Activated naive CD4-positive, alpha-beta T cell treated with anti-CD3 and anti-CD28 coated beads for 36 hours (primary cell): ENCODE measurements around the gene IL12B. TPM values are rescaled to one million over a fixed set of nuclear protein-coding genes. Genes with fewer than 3 reads are reported as not detected.

Experiments
- CTCF ChIA-PET: fragments of 350-600 bp; sonication (Branson Sonifier 250); formaldehyde crosslinking; loops from one replicate; lab custom pipeline; 2021; ENCODE audit warnings: antibody characterized with exemption; lab: Charles Lee
- DNase-seq: peaks from one replicate; pipeline ENCODE4 v3.0.0-alpha.2; 2020
- H3K27ac Mint-ChIP-seq: one replicate; pipeline ENCODE4 v1.8.0; 2021; ENCODE audit warnings: mild to moderate bottlenecking, mixed read lengths
- H3K27me3 Mint-ChIP-seq: one replicate; pipeline ENCODE4 v1.8.0; 2021; ENCODE audit warnings: low read depth, mixed read lengths
- H3K36me3 Mint-ChIP-seq: one replicate; pipeline ENCODE4 v1.8.0; 2021; ENCODE audit warnings: low read depth, mixed read lengths
- H3K4me1 Mint-ChIP-seq: one replicate; pipeline ENCODE4 v1.8.0; 2021; ENCODE audit warnings: low read depth, mixed read lengths
- H3K4me3 Mint-ChIP-seq: one replicate; pipeline ENCODE4 v1.8.0; 2021; ENCODE audit warnings: mild to moderate bottlenecking, moderate library complexity, mixed read lengths
- H3K9me3 Mint-ChIP-seq: one replicate; pipeline ENCODE4 v1.8.0; 2021; ENCODE audit warnings: mixed read lengths
- intact Hi-C: fragments of 100-400 bp; cut with micrococcal nuclease; formaldehyde crosslinking; loops from one replicate; pipeline ENCODE4 v1.15.1; 2023
- total RNA-seq, 2 experiments: library from RNA; stranded (reverse); gene quantifications; one replicate each; pipeline ENCODE4 v1.2.3, GENCODE V29; 2021

IL12B gene
- total RNA-seq, 2 experiments from 2014 or later, result not detected

DNA sequence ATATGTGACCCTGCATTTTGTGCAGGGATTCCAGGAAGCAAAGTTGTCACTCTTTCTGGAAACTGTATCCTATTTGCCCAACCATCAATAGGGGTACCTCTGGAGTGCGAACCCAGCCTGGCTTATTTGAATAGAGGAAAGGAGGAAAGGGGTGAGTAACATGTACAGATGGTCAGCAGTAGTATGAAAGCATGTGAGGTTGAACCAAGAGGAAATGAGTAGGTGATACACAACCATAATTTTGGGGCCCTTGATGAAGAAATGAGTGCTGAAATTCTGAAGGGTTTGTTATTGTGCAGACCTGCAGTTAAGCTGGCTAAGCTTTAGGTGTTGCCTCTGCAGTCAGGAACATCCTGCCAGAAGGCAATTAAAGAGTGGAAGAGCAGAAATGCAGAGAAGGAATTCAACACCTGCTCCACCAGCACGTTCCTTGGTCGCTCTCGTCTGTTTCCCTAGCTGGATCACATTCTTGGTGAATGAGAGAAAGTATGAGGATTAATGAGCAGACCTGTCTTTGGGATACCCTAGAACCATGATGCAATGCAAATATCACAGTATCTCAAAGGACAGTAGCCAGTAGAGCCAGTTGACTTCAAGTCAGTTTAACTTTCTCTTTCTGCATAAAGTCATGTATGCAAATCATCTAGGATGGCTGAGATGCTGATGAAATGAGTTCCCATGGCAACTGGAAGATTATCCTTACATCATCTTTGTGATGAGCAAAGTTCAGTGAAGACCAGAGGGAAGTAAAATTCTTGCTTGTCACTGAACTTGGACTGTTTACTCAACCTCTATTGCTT lies 13.2 kb upstream of the IL12B start:
- Mint-ChIP-seq H3K36me3 (peaks cover 1% of the 10 kb centered on the region), H3K4me1 (peaks cover 17% of the 10 kb centered on the region), H3K4me3 (no peak overlapping the region), H3K9me3 (peaks cover 8% of the 10 kb centered on the region), H3K27ac (no peak overlapping the region), H3K27me3 (no peaks in the 10 kb centered on the region)
- intact Hi-C loops, result no loop called here
- no peak for DNase-seq
- CTCF ChIA-PET, result no interaction called here

DNA sequence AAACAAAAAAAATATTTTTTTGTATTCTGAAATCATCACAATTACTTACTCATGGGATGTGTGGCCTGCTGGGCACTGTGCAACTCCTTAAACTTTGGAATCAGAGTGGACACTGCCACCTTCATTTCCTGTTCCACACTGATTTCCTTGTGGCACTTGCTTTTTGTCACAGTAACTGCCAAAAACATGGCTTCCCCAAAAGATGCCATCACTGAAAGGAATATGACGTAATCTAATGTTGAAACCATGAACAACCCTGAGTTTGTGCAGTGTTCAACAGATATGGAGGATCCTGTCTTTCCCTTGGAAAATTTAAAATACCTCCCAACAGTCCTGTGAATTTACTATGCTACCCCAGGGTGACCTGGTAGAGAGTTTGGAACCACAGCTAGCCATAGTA lies 12.6 kb upstream of the IL12B start:
- no peak overlapping the region for H3K27ac Mint-ChIP-seq
- H3K4me1 Mint-ChIP-seq, result peaks cover 24% of the 10 kb centered on the region
- DNase-seq, result no peak
- intact Hi-C loops, result no loop called here
- H3K36me3 Mint-ChIP-seq, result peaks cover 1% of the 10 kb centered on the region
- CTCF ChIA-PET, result no interaction called here
- H3K4me3 Mint-ChIP-seq, result no peak overlapping the region
- peaks cover 8% of the 10 kb centered on the region for H3K9me3 Mint-ChIP-seq
- no peaks in the 10 kb centered on the region for H3K27me3 Mint-ChIP-seq

DNA sequence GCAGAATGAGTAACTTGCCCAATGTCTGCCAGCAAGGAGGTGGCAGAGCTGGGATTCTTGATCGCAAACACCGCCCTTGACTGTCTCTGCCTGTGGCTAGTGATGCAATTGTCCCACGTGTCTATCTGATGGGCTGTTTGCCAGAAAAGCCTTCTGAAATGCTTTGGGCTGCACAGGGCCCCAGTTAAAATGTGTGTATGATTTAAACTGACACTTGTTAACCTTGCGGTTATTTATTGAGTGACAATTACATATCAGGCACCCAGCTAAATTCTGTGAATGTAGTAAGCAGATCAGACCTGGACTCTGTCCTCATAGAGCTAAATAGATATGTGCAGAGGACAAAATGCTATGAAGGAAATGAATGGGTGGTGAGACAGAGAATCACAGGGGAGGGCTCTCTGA lies 11.6 kb upstream of the IL12B start:
- no peaks in the 10 kb centered on the region for H3K27me3 Mint-ChIP-seq
- DNase-seq, result peak; percentile 15
- peaks cover 8% of the 10 kb centered on the region for H3K9me3 Mint-ChIP-seq
- H3K4me1 Mint-ChIP-seq, result peaks cover 33% of the 10 kb centered on the region
- CTCF ChIA-PET, result interaction anchor here (1.2 kb wide), 1 partner anchor 9 kb away, joined by 3 read pairs; no protein-coding TSS in a partner anchor
- intact Hi-C loops, result no loop called here
- H3K4me3 Mint-ChIP-seq, result no peak overlapping the region
- no peak overlapping the region for H3K27ac Mint-ChIP-seq
- H3K36me3 Mint-ChIP-seq, result peaks cover 1% of the 10 kb centered on the region

DNA sequence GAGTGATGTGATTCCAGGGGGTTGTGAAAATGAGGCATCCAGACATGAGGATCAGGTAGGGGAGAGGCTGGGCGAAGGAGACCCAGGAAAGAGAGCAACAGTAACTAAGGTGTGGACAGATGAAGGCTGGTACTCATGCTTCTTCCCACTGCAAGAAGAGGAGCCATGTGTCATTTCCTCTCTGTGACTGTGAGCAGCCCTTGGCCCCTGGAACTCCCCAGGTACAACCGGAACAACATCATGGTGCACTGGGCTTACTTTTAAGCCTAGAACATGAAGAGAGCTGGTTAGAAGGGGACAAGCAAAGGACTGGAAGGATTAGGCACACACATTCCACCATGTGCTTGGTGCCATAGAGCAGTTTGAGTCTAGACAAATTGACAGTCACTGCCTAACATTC lies 10.9 kb upstream of the IL12B start:
- intact Hi-C loops, result no loop called here
- Mint-ChIP-seq H3K4me1 (peaks cover 39% of the 10 kb centered on the region), H3K36me3 (peaks cover 1% of the 10 kb centered on the region), H3K4me3 (no peak overlapping the region), H3K27ac (no peak overlapping the region), H3K9me3 (peaks cover 8% of the 10 kb centered on the region), H3K27me3 (no peaks in the 10 kb centered on the region)
- DNase-seq, result peak; percentile 22
- CTCF ChIA-PET, result interaction anchor here (1.2 to 1.5 kb wide), 2 partner anchors 9 to 18 kb away, joined by 3 to 7 read pairs; no protein-coding TSS in a partner anchor

DNA sequence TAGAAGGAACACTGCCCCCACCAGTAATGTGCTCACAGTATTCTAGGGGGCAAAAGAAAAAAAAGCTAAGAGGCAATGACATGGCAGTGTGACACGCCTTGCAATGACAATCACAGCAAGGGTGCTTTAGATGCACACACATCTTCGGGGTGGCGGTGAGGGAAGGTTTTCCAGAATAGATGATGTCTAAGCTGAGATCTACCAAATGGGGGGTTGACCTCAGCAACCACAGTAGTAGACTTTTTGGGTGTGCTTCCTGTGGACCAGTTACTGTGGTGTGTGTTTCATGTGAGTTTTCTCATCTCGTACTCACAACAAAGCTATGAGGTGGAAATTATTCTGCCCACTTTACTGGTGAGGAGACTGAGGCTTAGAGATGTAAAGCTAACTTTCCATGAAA lies 10.2 kb upstream of the IL12B start:
- intact Hi-C loops, result no loop called here
- Mint-ChIP-seq H3K27ac (no peak overlapping the region), H3K4me1 (peaks cover 39% of the 10 kb centered on the region), H3K9me3 (peaks cover 8% of the 10 kb centered on the region), H3K4me3 (no peak overlapping the region), H3K36me3 (peaks cover 1% of the 10 kb centered on the region), H3K27me3 (no peaks in the 10 kb centered on the region)
- CTCF ChIA-PET, result interaction anchor here (0.7 to 1.5 kb wide), 2 partner anchors 18 to 57 kb away, joined by 3 to 7 read pairs; no protein-coding TSS in a partner anchor
- DNase-seq, result no peak

DNA sequence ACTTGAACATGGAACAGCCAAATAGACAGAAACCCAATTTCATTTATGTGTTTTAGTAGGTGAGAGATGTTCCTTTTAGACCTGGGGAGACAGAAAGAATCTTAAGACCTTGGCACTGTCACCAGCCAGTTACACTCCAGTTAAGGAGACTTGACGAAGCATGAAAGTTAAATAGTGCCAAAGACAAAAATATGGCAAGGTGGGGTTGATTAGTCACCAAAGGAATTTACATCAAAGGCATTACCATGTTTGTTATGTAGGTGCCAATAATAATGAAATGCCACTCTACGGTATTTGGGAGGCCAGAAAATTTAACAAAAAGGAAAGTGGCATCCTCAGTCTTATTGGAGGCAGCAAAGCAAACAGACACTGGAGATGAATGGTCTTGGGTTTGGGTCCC lies 9.2 kb upstream of the IL12B start:
- peaks cover 1% of the 10 kb centered on the region for H3K36me3 Mint-ChIP-seq
- no peak overlapping the region for H3K27ac Mint-ChIP-seq
- H3K4me3 Mint-ChIP-seq, result no peak overlapping the region
- CTCF ChIA-PET, result no interaction called here
- H3K27me3 Mint-ChIP-seq, result no peaks in the 10 kb centered on the region
- peaks cover 39% of the 10 kb centered on the region for H3K4me1 Mint-ChIP-seq
- DNase-seq, result no peak
- intact Hi-C loops, result loop anchor here (5.0 kb wide), 1 partner anchor 88 kb away; no protein-coding TSS in a partner anchor
- peaks cover 4% of the 10 kb centered on the region for H3K9me3 Mint-ChIP-seq

DNA sequence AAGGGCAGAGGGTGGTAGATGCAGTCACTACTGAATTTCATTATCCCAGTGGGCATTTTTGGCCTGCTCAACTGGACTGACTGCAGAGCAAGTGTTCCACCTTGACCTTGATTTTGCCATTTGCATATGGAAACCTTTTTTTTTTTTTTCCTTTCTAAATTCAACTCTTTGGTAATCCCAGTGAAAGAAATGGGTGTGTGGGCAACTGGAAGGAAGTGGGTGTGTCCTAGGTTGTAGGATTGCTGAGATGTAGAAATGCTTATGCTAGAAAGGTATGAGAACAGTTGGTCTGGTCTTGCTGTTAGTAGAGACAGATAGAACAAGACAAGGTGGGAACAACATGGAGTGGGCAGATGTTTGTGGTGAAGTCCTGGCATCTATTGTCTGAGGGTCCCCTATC lies 7.8 kb upstream of the IL12B start:
- intact Hi-C loops, result loop anchor here (5.0 kb wide), 1 partner anchor 89 kb away; no protein-coding TSS in a partner anchor
- peaks cover 39% of the 10 kb centered on the region for H3K4me1 Mint-ChIP-seq
- no peaks in the 10 kb centered on the region for H3K36me3 Mint-ChIP-seq
- no peaks in the 10 kb centered on the region for H3K9me3 Mint-ChIP-seq
- H3K27me3 Mint-ChIP-seq, result no peaks in the 10 kb centered on the region
- H3K4me3 Mint-ChIP-seq, result no peak overlapping the region
- no peak for DNase-seq
- CTCF ChIA-PET, result no interaction called here
- H3K27ac Mint-ChIP-seq, result no peak overlapping the region

DNA sequence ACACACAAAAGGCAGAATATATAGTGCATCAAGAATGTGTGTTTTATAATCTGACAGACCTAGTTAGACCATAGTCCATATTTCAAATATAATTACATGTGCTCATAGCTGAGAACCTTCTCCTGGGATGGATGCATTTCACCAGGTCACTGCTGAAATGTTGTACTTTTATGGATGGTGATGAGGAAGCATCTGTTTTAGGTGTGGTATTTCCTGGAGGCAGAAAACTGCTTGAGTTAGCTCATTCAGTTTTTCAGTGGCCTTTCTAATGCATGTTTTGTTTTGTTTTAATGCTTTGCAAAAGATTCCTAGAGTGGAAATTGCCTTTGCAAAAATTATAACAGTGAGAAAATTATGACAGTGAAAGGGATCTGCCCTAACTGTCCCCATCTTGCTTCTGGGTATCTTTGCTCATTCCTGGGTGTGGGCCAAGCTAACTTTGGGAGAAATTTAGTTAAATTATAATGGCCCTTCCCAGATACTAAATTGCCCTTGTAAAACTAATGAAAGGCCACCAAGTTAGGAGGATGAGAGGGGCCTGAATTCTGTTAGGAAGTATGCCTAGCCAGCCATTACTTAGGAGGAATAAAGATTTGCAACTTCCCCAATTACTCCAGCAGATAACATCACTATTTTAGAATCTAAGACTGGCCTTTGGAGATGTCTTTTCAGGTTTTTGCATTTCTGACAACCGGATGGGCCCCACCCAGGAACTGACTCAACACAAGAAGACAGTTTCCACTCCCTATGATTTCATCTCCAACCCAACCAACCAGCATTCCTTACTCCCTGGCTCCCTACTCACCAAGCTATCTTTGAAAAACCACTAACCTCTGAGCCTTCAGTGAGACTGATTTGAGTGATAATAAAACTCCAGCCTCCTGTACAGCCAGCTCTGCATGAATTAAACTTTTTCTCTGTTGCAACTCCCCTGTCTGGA lies 7.0 kb upstream of the IL12B start:
- Mint-ChIP-seq H3K4me3 (no peak overlapping the region), H3K27me3 (no peaks in the 10 kb centered on the region), H3K4me1 (peaks cover 39% of the 10 kb centered on the region), H3K27ac (no peak overlapping the region), H3K9me3 (no peaks in the 10 kb centered on the region), H3K36me3 (no peaks in the 10 kb centered on the region)
- intact Hi-C loops, result loop anchor here (1.0 to 5.0 kb wide), 3 partner anchors 73 to 119 kb away; no protein-coding TSS in a partner anchor
- peak; percentile 64 for DNase-seq
- CTCF ChIA-PET, result interaction anchor here (0.9 kb wide), 1 partner anchor 577 kb away, joined by 3 read pairs; no protein-coding TSS in a partner anchor

DNA sequence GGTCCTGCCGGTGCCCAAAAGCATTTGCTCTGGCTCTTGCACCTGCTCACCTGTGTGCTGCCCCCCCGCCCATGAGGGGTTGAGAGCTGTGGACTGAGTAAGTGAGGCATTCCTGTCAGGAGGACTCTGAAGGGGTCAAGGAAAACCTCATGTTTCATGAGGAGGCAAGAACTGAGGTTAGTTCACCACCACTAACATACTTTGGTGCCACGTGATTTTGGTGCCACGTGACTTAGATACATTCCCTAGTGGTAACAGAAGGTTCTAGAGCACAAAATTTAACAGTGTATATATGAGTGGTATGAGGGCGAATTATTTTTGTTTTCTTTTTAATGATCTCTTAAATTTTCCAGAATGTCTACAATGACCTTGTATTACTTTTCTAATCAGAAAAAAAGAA lies 6.3 kb upstream of the IL12B start:
- Mint-ChIP-seq H3K4me1 (peaks cover 38% of the 10 kb centered on the region), H3K36me3 (no peaks in the 10 kb centered on the region), H3K27me3 (no peaks in the 10 kb centered on the region), H3K27ac (no peak overlapping the region), H3K4me3 (no peak overlapping the region), H3K9me3 (no peaks in the 10 kb centered on the region)
- CTCF ChIA-PET, result interaction anchor here (0.9 kb wide), 1 partner anchor 578 kb away, joined by 3 read pairs; no protein-coding TSS in a partner anchor
- intact Hi-C loops, result loop anchor here (5.0 kb wide), 1 partner anchor 91 kb away; no protein-coding TSS in a partner anchor
- DNase-seq, result no peak

DNA sequence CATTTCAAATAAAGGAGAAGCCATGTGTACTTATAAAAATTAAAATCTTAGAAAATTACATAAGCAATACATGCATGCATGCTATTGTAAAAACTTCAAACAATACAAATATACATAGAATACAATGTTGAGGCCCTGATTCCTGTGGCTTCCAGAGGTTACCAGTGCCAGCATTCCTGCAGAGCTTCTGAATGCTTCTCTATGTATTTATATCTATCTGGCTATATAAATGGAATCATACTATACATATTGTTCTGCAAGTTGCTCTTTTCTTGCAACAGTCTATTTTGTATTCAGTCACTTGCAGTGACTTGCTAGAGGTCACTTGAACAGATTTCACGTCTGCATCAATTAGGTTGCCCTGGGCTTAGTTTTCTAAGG lies 3.2 kb upstream of the IL12B start:
- Mint-ChIP-seq H3K4me3 (no peak overlapping the region), H3K4me1 (peaks cover 33% of the 10 kb centered on the region), H3K9me3 (no peaks in the 10 kb centered on the region), H3K27me3 (no peaks in the 10 kb centered on the region), H3K36me3 (no peaks in the 10 kb centered on the region), H3K27ac (no peak overlapping the region)
- CTCF ChIA-PET, result interaction anchor here (0.6 to 1.9 kb wide), 2 partner anchors 18 to 95 kb away, joined by 3 to 7 read pairs; no protein-coding TSS in a partner anchor
- intact Hi-C loops, result loop anchor here (5.0 kb wide), 6 partner anchors 109 to 674 kb away; partner anchors contain the start of gene TTC1
- DNase-seq, result no peak

DNA sequence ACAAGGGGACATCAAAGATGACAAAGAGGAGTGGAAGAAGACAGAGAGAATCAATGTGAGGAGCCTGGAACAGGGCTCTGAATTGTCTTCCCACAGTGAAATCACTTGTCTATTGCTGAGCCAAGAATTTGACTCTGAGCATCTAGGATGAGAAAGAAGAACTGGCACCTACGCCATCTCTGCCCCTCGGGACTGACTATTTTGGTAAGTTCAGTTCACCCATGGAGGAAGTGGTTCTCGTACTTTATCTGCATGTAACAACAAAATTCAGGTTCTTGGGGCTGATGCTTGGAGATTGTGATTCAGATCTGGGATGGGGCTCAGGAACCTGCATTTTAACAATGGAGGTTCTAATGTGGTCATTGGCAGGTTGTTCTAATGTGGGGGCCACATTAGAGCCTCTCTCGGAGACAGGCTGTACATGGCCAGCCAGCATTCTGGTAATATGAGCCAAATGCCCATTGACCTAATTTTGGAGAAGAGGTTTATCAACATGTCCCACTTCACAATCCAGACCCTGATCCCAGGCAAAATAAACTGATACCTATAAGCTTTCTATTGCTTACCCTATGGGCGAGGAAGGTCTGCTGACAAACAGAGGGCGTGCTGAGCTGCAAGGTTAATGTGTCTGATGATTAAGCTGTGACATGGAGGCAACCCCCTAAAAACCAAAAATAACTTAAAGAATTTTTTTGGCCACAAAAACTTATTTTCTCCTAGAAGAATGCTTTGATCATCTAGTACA lies 2.7 kb upstream of the IL12B start:
- no peak overlapping the region for H3K4me3 Mint-ChIP-seq
- intact Hi-C loops, result loop anchor here (5.0 kb wide), 6 partner anchors 109 to 674 kb away; partner anchors contain the start of gene TTC1
- H3K4me1 Mint-ChIP-seq, result peaks cover 28% of the 10 kb centered on the region
- H3K27me3 Mint-ChIP-seq, result no peaks in the 10 kb centered on the region
- DNase-seq, result no peak
- no peaks in the 10 kb centered on the region for H3K9me3 Mint-ChIP-seq
- CTCF ChIA-PET, result interaction anchor here (0.6 to 1.9 kb wide), 6 partner anchors 9 to 126 kb away, joined by 3 to 7 read pairs (median 3); no protein-coding TSS in a partner anchor
- no peak overlapping the region for H3K27ac Mint-ChIP-seq
- no peaks in the 10 kb centered on the region for H3K36me3 Mint-ChIP-seq
